ENCODE data around the gene GRPEL1. TPM values are rescaled to one million over a fixed set of nuclear protein-coding genes. Genes with fewer than 3 reads are reported as not detected.

Gene GRPEL1
- total and polyA plus RNA-seq, 2 experiments from 2014 or later = 27.4 to 112 TPM

DNA sequence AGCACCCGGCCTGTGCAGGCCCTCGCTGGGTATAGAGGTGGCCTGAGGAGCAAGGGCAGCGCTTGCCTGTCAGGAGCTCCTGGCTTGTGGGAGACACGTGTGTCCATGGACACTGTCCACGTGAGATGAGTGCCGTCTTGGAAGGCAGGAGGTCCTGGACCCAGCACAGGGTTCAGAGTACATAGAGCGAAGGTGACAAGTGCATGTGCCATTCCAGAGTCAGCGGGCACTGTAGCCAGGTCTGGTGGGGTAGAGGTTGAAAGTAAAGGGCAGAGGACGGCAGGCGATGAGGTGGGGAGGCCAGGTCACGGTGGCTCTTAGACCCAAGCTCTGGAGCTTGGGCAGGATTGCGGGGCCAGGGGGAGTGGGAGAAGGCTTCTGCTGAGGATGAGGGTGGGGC is 53.0 kb downstream of the GRPEL1 start (continued):
- TF ChIP-seq, protein P1, sequence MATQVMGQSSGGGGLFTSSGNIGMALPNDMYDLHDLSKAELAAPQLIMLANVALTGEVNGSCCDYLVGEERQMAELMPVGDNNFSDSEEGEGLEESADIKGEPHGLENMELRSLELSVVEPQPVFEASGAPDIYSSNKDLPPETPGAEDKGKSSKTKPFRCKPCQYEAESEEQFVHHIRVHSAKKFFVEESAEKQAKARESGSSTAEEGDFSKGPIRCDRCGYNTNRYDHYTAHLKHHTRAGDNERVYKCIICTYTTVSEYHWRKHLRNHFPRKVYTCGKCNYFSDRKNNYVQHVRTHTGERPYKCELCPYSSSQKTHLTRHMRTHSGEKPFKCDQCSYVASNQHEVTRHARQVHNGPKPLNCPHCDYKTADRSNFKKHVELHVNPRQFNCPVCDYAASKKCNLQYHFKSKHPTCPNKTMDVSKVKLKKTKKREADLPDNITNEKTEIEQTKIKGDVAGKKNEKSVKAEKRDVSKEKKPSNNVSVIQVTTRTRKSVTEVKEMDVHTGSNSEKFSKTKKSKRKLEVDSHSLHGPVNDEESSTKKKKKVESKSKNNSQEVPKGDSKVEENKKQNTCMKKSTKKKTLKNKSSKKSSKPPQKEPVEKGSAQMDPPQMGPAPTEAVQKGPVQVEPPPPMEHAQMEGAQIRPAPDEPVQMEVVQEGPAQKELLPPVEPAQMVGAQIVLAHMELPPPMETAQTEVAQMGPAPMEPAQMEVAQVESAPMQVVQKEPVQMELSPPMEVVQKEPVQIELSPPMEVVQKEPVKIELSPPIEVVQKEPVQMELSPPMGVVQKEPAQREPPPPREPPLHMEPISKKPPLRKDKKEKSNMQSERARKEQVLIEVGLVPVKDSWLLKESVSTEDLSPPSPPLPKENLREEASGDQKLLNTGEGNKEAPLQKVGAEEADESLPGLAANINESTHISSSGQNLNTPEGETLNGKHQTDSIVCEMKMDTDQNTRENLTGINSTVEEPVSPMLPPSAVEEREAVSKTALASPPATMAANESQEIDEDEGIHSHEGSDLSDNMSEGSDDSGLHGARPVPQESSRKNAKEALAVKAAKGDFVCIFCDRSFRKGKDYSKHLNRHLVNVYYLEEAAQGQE (IDR thresholded peaks at IDR 0.05; ENCODE audit: unreplicated experiment) = no peak
- TF ChIP-seq, protein P2, sequence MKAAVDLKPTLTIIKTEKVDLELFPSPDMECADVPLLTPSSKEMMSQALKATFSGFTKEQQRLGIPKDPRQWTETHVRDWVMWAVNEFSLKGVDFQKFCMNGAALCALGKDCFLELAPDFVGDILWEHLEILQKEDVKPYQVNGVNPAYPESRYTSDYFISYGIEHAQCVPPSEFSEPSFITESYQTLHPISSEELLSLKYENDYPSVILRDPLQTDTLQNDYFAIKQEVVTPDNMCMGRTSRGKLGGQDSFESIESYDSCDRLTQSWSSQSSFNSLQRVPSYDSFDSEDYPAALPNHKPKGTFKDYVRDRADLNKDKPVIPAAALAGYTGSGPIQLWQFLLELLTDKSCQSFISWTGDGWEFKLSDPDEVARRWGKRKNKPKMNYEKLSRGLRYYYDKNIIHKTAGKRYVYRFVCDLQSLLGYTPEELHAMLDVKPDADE (IDR thresholded peaks at IDR 0.05) = no peak

DNA sequence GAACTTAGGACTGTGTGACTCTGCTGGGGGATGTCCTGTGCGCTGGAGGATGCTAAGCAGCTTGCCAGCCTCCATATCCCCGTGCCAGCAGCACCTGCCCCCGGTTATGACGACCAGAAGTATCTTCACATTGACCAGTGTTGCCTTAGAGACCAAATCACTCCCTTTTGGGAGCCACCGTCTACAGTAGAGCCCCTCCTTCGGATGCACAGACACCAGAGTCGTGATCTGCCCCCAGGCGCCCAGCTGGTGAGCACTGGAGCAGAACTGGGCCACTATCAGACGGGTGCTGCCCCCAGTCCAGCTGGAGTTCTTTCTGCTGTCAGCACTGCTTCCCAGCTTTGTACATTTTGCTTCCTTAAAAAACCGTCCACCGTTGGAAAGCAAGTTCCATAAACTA is 54.7 kb downstream of the GRPEL1 start:
- Histone ChIP-seq H2AFZ (no peak overlapping the region), H3K79me2 (replicated peaks; ENCODE audit: insufficient read depth) (peaks cover 20% of the 10 kb centered on the region), H3F3A (replicated peaks; ENCODE audit: low read depth) (no peaks in the 10 kb centered on the region), H3K36me3 (ENCODE audit: insufficient read depth) (peaks cover 5% of the 10 kb centered on the region), H3K9me2 (ENCODE audit: insufficient read depth) (no peaks in the 10 kb centered on the region), H3K4me3 (no peak overlapping the region), H3K27me3 (ENCODE audit: insufficient read depth) (no peaks in the 10 kb centered on the region), H3K4me1 (ENCODE audit: insufficient read depth) (no peaks in the 10 kb centered on the region), H3K4me2 (no peak overlapping the region), H3K27ac (ENCODE audit: low read depth) (no peak overlapping the region), H4K20me1 (replicated peaks; ENCODE audit: insufficient read depth) (peaks cover 41% of the 10 kb centered on the region)
- H3K27ac Mint-ChIP-seq = no peak overlapping the region
- DNase-seq (ENCODE audit: low spot score) (no peak), ATAC-seq (no peak)
- H3K36me3 Mint-ChIP-seq (ENCODE audit: low read depth) = peaks cover 81% of the 10 kb centered on the region
- TF ChIP-seq, protein P3, sequence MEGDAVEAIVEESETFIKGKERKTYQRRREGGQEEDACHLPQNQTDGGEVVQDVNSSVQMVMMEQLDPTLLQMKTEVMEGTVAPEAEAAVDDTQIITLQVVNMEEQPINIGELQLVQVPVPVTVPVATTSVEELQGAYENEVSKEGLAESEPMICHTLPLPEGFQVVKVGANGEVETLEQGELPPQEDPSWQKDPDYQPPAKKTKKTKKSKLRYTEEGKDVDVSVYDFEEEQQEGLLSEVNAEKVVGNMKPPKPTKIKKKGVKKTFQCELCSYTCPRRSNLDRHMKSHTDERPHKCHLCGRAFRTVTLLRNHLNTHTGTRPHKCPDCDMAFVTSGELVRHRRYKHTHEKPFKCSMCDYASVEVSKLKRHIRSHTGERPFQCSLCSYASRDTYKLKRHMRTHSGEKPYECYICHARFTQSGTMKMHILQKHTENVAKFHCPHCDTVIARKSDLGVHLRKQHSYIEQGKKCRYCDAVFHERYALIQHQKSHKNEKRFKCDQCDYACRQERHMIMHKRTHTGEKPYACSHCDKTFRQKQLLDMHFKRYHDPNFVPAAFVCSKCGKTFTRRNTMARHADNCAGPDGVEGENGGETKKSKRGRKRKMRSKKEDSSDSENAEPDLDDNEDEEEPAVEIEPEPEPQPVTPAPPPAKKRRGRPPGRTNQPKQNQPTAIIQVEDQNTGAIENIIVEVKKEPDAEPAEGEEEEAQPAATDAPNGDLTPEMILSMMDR (conservative IDR thresholded peaks at IDR 0.05; ENCODE audit: low read depth in 2 of 2) = no peak
- no peak for TF ChIP-seq NANOG (IDR thresholded peaks at IDR 0.05; ENCODE audit: borderline replicate concordance)
- TF ChIP-seq POLR2AphosphoS5 (IDR thresholded peaks at IDR 0.05; ENCODE audit: low read depth) = no peak
- TF ChIP-seq, protein P1 (IDR thresholded peaks at IDR 0.05; ENCODE audit: unreplicated experiment) = no peak
- no peak for TF ChIP-seq ZNF331 (CRISPR knock-in tag; IDR thresholded peaks at IDR 0.05; ENCODE audit: low read depth)
- no peak for TF ChIP-seq EZH2 (IDR thresholded peaks at IDR 0.05; ENCODE audit: low read depth, unreplicated experiment)
- no peak for TF ChIP-seq EZH2phosphoT487 (IDR thresholded peaks at IDR 0.05; ENCODE audit: unreplicated experiment)
- TF ChIP-seq STAT1 (IDR thresholded peaks at IDR 0.05; ENCODE audit: unreplicated experiment) = no peak
- no peak for TF ChIP-seq ZNF114 (CRISPR knock-in tag; IDR thresholded peaks at IDR 0.05)
- no peak overlapping the region for H3K4me3 Mint-ChIP-seq
- H3K27me3 Mint-ChIP-seq (ENCODE audit: insufficient read depth, low read depth, poor library complexity) = peaks cover 4% of the 10 kb centered on the region
- H3K9me3 Mint-ChIP-seq = no peaks in the 10 kb centered on the region
- H3K4me1 Mint-ChIP-seq = peaks cover 10% of the 10 kb centered on the region
